Islet precursor cell (in vitro differentiated cells): ENCODE results near the gene SYT15B.
"Not testable (repeated sequence)": the region's sequence is repeated elsewhere in the genome, so short reads cannot be mapped to it uniquely, and the experiment has no call there.

Experiments used
- DNase-seq: peaks from one replicate; pipeline ENCODE4 v3.0.0-alpha.2; 2018

The SYT15B gene

DNA sequence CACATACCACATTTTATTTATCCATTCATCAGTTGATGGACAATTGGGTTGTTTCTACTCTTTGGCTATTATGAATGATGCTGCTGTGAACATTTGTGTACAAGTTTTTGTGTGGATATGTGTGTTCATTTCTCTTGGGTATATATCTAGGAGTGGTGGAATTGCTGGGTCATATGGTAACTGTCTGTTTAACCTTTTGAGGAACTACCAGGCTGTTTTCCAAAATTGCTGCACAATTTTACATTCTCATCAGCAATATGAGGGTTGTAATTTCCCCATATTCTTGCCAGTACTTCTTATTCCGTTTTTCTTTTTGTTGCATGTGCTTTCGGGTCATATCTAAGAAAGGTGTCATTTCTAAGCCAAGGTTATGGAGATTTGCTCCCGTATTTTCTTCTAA, 38.3 kb downstream of the SYT15B start:
- not testable (repeated sequence) for DNase-seq

GRCh38 chr10:47724119-47724518, 39.3 kb downstream of the SYT15B start:
- peak; percentile 23 for DNase-seq

- DNase-seq = not testable (repeated sequence)
Measured at GRCh38 chr10:47723362-47723761, 40.0 kb downstream of the SYT15B start.

DNA sequence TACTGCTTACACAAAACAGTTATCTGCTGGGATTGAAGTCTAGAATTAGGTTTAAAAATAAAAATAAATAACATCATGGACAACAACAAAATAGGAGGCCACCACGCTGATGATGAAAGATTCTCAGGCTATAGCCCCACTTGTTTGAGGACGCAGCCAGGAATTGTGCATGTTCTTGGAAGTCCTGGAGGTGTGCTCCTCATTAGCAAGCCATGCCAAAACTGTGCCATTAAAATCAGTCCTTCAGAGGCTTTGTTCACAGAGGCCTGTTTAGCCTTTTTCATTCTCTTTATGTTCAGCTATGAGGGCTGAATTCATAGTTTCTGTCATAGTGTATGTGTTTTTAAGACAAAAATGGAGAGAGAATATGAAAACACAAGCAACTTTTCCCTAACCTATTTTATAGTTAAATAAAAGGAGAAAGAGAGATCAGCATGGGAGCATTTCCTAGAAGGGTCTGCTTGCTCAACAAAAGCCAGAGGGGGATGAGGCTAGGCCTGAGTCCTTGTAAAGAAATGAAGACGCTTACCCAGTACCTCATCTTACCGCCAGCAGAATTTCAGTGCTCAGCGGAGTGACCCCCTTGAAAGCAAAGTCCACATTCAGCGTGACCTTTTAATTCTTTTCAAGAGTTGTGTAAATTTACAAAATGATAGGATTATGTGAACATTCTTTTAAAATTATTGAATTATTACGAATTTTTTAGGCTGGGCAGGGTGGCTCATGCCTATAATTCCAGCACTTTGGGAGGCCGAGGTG, 46.2 kb downstream of the SYT15B start:
- DNase-seq = not testable (repeated sequence)
